ENCODE data around the gene EDN2.

Gene EDN2

GRCh38 chr1:41517062-41517438, 32.6 kb upstream of the EDN2 start:
- DNase-seq (ENCODE audit: low spot score): no peak

- DNase-seq (ENCODE audit: low spot score): peak; percentile 94
Observed at GRCh38 chr1:41516168-41517061, 31.9 kb upstream of the EDN2 start.

- no peak for DNase-seq (ENCODE audit: low spot score)
Observed at GRCh38 chr1:41515778-41516167, 31.3 kb upstream of the EDN2 start.

- DNase-seq (ENCODE audit: low spot score): no peak
Observed at GRCh38 chr1:41515131-41515678, 30.7 kb upstream of the EDN2 start.

- no peak for DNase-seq (ENCODE audit: low spot score)
Observed at GRCh38 chr1:41514381-41514780, 29.9 kb upstream of the EDN2 start.

GRCh38 chr1:41513383-41513735, 28.9 kb upstream of the EDN2 start:
- DNase-seq (ENCODE audit: low spot score): no peak

GRCh38 chr1:41512701-41513382, 28.4 kb upstream of the EDN2 start:
- no peak for DNase-seq (ENCODE audit: low spot score)

GRCh38 chr1:41511239-41511540, 26.7 kb upstream of the EDN2 start:
- no peak for DNase-seq (ENCODE audit: low spot score)

GRCh38 chr1:41510531-41511238, 26.2 kb upstream of the EDN2 start:
- no peak for DNase-seq (ENCODE audit: low spot score)

GRCh38 chr1:41509270-41509671, 24.8 kb upstream of the EDN2 start:
- DNase-seq (ENCODE audit: low spot score): no peak

- no peak for DNase-seq (ENCODE audit: low spot score)
Observed at GRCh38 chr1:41508290-41508689, 23.8 kb upstream of the EDN2 start.

GRCh38 chr1:41507836-41508235, 23.4 kb upstream of the EDN2 start:
- no peak for DNase-seq (ENCODE audit: low spot score)

GRCh38 chr1:41507110-41507720, 22.7 kb upstream of the EDN2 start:
- no peak for DNase-seq (ENCODE audit: low spot score)

GRCh38 chr1:41504114-41505035, 19.9 kb upstream of the EDN2 start:
- DNase-seq (ENCODE audit: low spot score): no peak

- no peak for DNase-seq (ENCODE audit: low spot score)
Observed at GRCh38 chr1:41503538-41504113, 19.1 kb upstream of the EDN2 start.

GRCh38 chr1:41502912-41503311, 18.4 kb upstream of the EDN2 start:
- no peak for DNase-seq (ENCODE audit: low spot score)

- no peak for DNase-seq (ENCODE audit: low spot score)
Observed at GRCh38 chr1:41501581-41501980, 17.1 kb upstream of the EDN2 start.

GRCh38 chr1:41500781-41501518, 16.5 kb upstream of the EDN2 start:
- no peak for DNase-seq (ENCODE audit: low spot score)

GRCh38 chr1:41500378-41500777, 15.9 kb upstream of the EDN2 start:
- DNase-seq (ENCODE audit: low spot score): no peak

GRCh38 chr1:41499591-41499990, 15.1 kb upstream of the EDN2 start:
- no peak for DNase-seq (ENCODE audit: low spot score)
